ENCODE results near the gene SLC19A1. TPM values are rescaled to one million over a fixed set of nuclear protein-coding genes. Genes with fewer than 3 reads are reported as not detected.
"Not testable (repeated sequence)": the region's sequence is repeated elsewhere in the genome, so short reads cannot be mapped to it uniquely, and the experiment has no call there.

The SLC19A1 gene
- total RNA-seq, 1 donor from 2014 or later, result 53.3 TPM

- no peak overlapping the region for H3K4me3 Mint-ChIP-seq (ENCODE audit: unreplicated experiment)
- H3K27me3 Mint-ChIP-seq (ENCODE audit: unreplicated experiment), result peaks cover 3% of the 10 kb centered on the region
- peaks cover 24% of the 10 kb centered on the region for H3K36me3 Mint-ChIP-seq (ENCODE audit: unreplicated experiment)
- no peaks in the 10 kb centered on the region for H3K4me1 Mint-ChIP-seq (ENCODE audit: low read depth, unreplicated experiment)
- no peak overlapping the region for H3K27ac Mint-ChIP-seq (ENCODE audit: unreplicated experiment)
- TF ChIP-seq CTCF (IDR thresholded peaks at IDR 0.05; ENCODE audit: partially characterized antibody, unreplicated experiment), result no peak
- H3K9me3 Mint-ChIP-seq (ENCODE audit: unreplicated experiment), result peaks cover 5% of the 10 kb centered on the region
- no peak for DNase-seq
Measured at GRCh38 chr21:45562402-45562801, 20.2 kb upstream of the SLC19A1 start.

- DNase-seq; H3K4me3 Mint-ChIP-seq (ENCODE audit: unreplicated experiment); H3K9me3 Mint-ChIP-seq (ENCODE audit: unreplicated experiment); H3K4me1 Mint-ChIP-seq (ENCODE audit: low read depth, unreplicated experiment); H3K27ac Mint-ChIP-seq (ENCODE audit: unreplicated experiment); H3K27me3 Mint-ChIP-seq (ENCODE audit: unreplicated experiment): not testable (repeated sequence)
- peaks cover 24% of the 10 kb centered on the region for H3K36me3 Mint-ChIP-seq (ENCODE audit: unreplicated experiment)
Measured at GRCh38 chr21:45561241-45561640, 19.0 kb upstream of the SLC19A1 start.

- Mint-ChIP-seq H3K27me3 (ENCODE audit: unreplicated experiment) (peaks cover 3% of the 10 kb centered on the region), H3K27ac (ENCODE audit: unreplicated experiment) (no peak overlapping the region), H3K4me1 (ENCODE audit: low read depth, unreplicated experiment) (no peaks in the 10 kb centered on the region), H3K4me3 (ENCODE audit: unreplicated experiment) (no peak overlapping the region), H3K36me3 (ENCODE audit: unreplicated experiment) (peaks cover 24% of the 10 kb centered on the region), H3K9me3 (ENCODE audit: unreplicated experiment) (peaks cover 6% of the 10 kb centered on the region)
- DNase-seq, result no peak
- TF ChIP-seq CTCF (IDR thresholded peaks at IDR 0.05; ENCODE audit: partially characterized antibody, unreplicated experiment), result no peak
Measured at GRCh38 chr21:45560106-45561021, 18.1 kb upstream of the SLC19A1 start.

- Mint-ChIP-seq H3K4me3 (ENCODE audit: unreplicated experiment) (no peak overlapping the region), H3K36me3 (ENCODE audit: unreplicated experiment) (peaks cover 24% of the 10 kb centered on the region), H3K27ac (ENCODE audit: unreplicated experiment) (no peak overlapping the region), H3K9me3 (ENCODE audit: unreplicated experiment) (peaks cover 9% of the 10 kb centered on the region), H3K4me1 (ENCODE audit: low read depth, unreplicated experiment) (peaks cover 2% of the 10 kb centered on the region), H3K27me3 (ENCODE audit: unreplicated experiment) (peaks cover 4% of the 10 kb centered on the region)
- DNase-seq, result no peak
- TF ChIP-seq CTCF (IDR thresholded peaks at IDR 0.05; ENCODE audit: partially characterized antibody, unreplicated experiment), result no peak
Measured at GRCh38 chr21:45559216-45560105, 17.2 kb upstream of the SLC19A1 start.

GRCh38 chr21:45558044-45558721 is 15.9 kb upstream of the SLC19A1 start:
- Mint-ChIP-seq H3K4me3 (ENCODE audit: unreplicated experiment) (no peak overlapping the region), H3K9me3 (ENCODE audit: unreplicated experiment) (peaks cover 9% of the 10 kb centered on the region), H3K4me1 (ENCODE audit: low read depth, unreplicated experiment) (peaks cover 2% of the 10 kb centered on the region), H3K36me3 (ENCODE audit: unreplicated experiment) (peaks cover 16% of the 10 kb centered on the region), H3K27me3 (ENCODE audit: unreplicated experiment) (peaks cover 5% of the 10 kb centered on the region), H3K27ac (ENCODE audit: unreplicated experiment) (no peak overlapping the region)
- no peak for DNase-seq
- no peak for TF ChIP-seq CTCF (IDR thresholded peaks at IDR 0.05; ENCODE audit: partially characterized antibody, unreplicated experiment)
